Mesothelial cell of epicardium (in vitro differentiated cells): Measurements from ENCODE around the gene NUP214. TPM values are rescaled to one million over a fixed set of nuclear protein-coding genes. Genes with fewer than 3 reads are reported as not detected.
A peak's percentile ranks its signal among the peaks of the same experiment; 100 is the strongest.
"Not testable (repeated sequence)": the region's sequence is repeated elsewhere in the genome, so short reads cannot be mapped to it uniquely, and the experiment has no call there.

ENCODE experiments used
- DNase-seq, 2 experiments: peaks; one replicate each; pipeline ENCODE4 v3.0.0; 2021; ENCODE audit warnings: low spot score in 2 of 2; ENCODE audit not compliant: unreplicated experiment in 2 of 2
- H3K27ac Mint-ChIP-seq: 2 replicates; pipeline ENCODE4 v1.8.0; 2021; ENCODE audit warnings: mixed read lengths
- H3K27me3 Mint-ChIP-seq: 2 replicates; pipeline ENCODE4 v1.8.0; 2021; ENCODE audit warnings: low read depth, mixed read lengths
- H3K36me3 Mint-ChIP-seq: 2 replicates; pipeline ENCODE4 v1.8.0; 2021; ENCODE audit warnings: mixed read lengths
- H3K4me1 Mint-ChIP-seq: 2 replicates; pipeline ENCODE4 v1.8.0; 2021; ENCODE audit warnings: mixed read lengths
- H3K4me3 Mint-ChIP-seq: 2 replicates; pipeline ENCODE4 v1.8.0; 2021; ENCODE audit warnings: mild to moderate bottlenecking, moderate library complexity, mixed read lengths
- H3K9me3 Mint-ChIP-seq: 2 replicates; pipeline ENCODE4 v1.8.0; 2021; ENCODE audit warnings: mixed read lengths
- total RNA-seq: library from RNA; stranded (reverse); gene quantifications from 3 replicates; pipeline ENCODE4 v1.2.1, GENCODE V29; 2021
- TF ChIP-seq, protein P1 (sequence below): fragments of 200-600 bp; sonication (generic); IDR thresholded peaks from one replicate; pipeline ENCODE4 v1.5.0; 2021; ENCODE audit warnings: antibody characterized with exemption; ENCODE audit not compliant: unreplicated experiment

NUP214 gene
- total RNA-seq, 1 donor from 2014 or later: 69.4 TPM

DNA sequence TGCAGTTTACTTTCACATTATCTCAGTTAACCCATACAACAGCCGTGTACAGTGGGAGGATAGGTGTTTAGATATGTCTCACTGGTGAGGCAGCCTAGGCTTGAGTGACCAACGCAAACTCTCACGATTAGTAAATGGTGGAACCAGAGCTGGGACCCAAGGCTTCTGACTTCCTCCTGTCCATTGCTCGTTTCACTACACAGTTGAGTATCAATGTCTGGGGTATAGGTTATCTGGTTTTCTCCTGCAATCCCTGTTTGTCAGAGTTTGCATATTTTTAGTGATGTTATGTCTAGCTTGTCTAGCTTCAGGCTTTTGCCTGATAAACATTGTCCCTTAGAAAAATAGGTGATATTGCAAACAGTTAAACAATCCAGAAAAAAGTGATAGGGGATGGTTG, 62.6 kb downstream of the NUP214 start:
- Mint-ChIP-seq H3K4me3 (no peak overlapping the region), H3K4me1 (no peaks in the 10 kb centered on the region), H3K9me3 (no peaks in the 10 kb centered on the region), H3K27ac (no peak overlapping the region), H3K27me3 (no peaks in the 10 kb centered on the region), H3K36me3 (peaks cover 36% of the 10 kb centered on the region)
- no peak for DNase-seq
- TF ChIP-seq, protein P1, sequence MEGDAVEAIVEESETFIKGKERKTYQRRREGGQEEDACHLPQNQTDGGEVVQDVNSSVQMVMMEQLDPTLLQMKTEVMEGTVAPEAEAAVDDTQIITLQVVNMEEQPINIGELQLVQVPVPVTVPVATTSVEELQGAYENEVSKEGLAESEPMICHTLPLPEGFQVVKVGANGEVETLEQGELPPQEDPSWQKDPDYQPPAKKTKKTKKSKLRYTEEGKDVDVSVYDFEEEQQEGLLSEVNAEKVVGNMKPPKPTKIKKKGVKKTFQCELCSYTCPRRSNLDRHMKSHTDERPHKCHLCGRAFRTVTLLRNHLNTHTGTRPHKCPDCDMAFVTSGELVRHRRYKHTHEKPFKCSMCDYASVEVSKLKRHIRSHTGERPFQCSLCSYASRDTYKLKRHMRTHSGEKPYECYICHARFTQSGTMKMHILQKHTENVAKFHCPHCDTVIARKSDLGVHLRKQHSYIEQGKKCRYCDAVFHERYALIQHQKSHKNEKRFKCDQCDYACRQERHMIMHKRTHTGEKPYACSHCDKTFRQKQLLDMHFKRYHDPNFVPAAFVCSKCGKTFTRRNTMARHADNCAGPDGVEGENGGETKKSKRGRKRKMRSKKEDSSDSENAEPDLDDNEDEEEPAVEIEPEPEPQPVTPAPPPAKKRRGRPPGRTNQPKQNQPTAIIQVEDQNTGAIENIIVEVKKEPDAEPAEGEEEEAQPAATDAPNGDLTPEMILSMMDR: no peak

- H3K4me3 Mint-ChIP-seq: no peak overlapping the region
- H3K4me1 Mint-ChIP-seq: no peaks in the 10 kb centered on the region
- TF ChIP-seq, protein P1: no peak
- no peaks in the 10 kb centered on the region for H3K9me3 Mint-ChIP-seq
- no peak for DNase-seq
- H3K36me3 Mint-ChIP-seq: peaks cover 38% of the 10 kb centered on the region
- no peak overlapping the region for H3K27ac Mint-ChIP-seq
- H3K27me3 Mint-ChIP-seq: no peaks in the 10 kb centered on the region
Measured at GRCh38 chr9:131188976-131189375, 63.6 kb downstream of the NUP214 start.

DNA sequence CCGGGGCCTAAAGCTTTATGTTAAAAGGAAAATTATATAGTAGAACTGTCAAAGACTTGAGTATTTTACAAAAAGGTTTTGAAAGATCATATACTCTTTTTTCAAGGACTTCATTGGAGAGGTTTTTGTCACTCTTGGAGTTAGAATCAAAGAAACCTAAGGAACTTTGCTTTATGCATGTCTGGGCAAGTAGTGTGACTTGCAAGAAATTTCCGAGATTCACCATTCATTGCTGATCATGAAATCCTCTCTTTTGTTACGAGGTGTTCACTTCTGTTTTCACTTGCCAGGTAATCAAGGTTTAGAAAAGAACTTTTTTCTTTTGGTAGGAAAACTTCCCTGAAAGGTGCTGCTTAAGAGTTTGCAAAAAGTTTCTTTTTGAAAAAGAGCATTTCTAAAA, 64.8 kb downstream of the NUP214 start:
- H3K36me3 Mint-ChIP-seq: peaks cover 40% of the 10 kb centered on the region
- no peaks in the 10 kb centered on the region for H3K27me3 Mint-ChIP-seq
- H3K4me1 Mint-ChIP-seq: no peaks in the 10 kb centered on the region
- H3K27ac Mint-ChIP-seq: no peak overlapping the region
- H3K9me3 Mint-ChIP-seq: no peaks in the 10 kb centered on the region
- DNase-seq: no peak
- no peak overlapping the region for H3K4me3 Mint-ChIP-seq
- TF ChIP-seq, protein P1: no peak

DNA sequence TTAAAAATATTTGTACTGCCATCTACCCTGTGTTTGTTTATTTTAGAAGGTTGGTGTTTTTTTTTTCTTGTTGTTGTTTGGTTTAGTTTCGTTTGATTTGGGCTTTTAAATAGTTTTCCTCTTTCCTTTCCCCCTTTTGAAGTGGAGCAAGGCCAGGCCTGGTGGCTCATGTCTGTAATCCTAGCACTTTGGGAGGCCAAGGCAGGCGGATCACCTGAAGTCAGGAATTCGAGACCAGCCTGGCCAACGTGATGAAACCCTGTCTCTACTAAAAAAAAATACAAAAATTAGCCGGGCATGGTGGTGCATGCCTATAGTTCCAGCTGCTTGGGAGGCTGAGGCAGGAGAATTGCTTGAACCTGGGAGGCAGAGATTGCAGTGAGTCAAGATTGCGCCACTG, 65.6 kb downstream of the NUP214 start:
- H3K27ac Mint-ChIP-seq: peak overlapping the region; percentile 15
- H3K36me3 Mint-ChIP-seq: peaks cover 40% of the 10 kb centered on the region
- not testable (repeated sequence) for H3K9me3 Mint-ChIP-seq, DNase-seq, H3K4me1 Mint-ChIP-seq, H3K27me3 Mint-ChIP-seq, H3K4me3 Mint-ChIP-seq

GRCh38 chr9:131191857-131192256, 66.5 kb downstream of the NUP214 start:
- H3K4me1 Mint-ChIP-seq: no peaks in the 10 kb centered on the region
- peaks cover 39% of the 10 kb centered on the region for H3K36me3 Mint-ChIP-seq
- no peaks in the 10 kb centered on the region for H3K9me3 Mint-ChIP-seq
- H3K4me3 Mint-ChIP-seq: no peak overlapping the region
- H3K27me3 Mint-ChIP-seq: no peaks in the 10 kb centered on the region
- TF ChIP-seq, protein P1: no peak
- H3K27ac Mint-ChIP-seq: no peak overlapping the region
- DNase-seq: no peak

- H3K4me3 Mint-ChIP-seq: no peak overlapping the region
- H3K9me3 Mint-ChIP-seq: no peaks in the 10 kb centered on the region
- H3K27ac Mint-ChIP-seq: no peak overlapping the region
- DNase-seq: no peak
- H3K36me3 Mint-ChIP-seq: peaks cover 43% of the 10 kb centered on the region
- no peaks in the 10 kb centered on the region for H3K27me3 Mint-ChIP-seq
- TF ChIP-seq, protein P1: no peak
- H3K4me1 Mint-ChIP-seq: no peaks in the 10 kb centered on the region
Measured at GRCh38 chr9:131193051-131193450, 67.7 kb downstream of the NUP214 start.
